ENCODE measurements around the gene TBC1D3I. TPM values are rescaled to one million over a fixed set of nuclear protein-coding genes. Genes with fewer than 3 reads are reported as not detected.
"Not testable (repeated sequence)": the region's sequence is repeated elsewhere in the genome, so short reads cannot be mapped to it uniquely, and the experiment has no call there.

Gene TBC1D3I
- total RNA-seq, 1 donor from 2014 or later: 4.4 TPM

GRCh38 chr17:36215406-36216308 lies 48.7 kb downstream of the TBC1D3I start:
- H3K27me3 Mint-ChIP-seq; ATAC-seq (ENCODE audit: low read depth); H3K9me3 Mint-ChIP-seq; H3K27ac Mint-ChIP-seq; CTCF ChIA-PET; intact Hi-C loops (cut with micrococcal nuclease); H3K36me3 Mint-ChIP-seq (ENCODE audit: low read depth); DNase-seq; H3K4me3 Mint-ChIP-seq: not testable (repeated sequence)
- POLR2A ChIA-PET: interaction anchor here (0.5 kb wide), 1 partner anchor 244 kb away, joined by 4 read pairs; no protein-coding TSS in a partner anchor
- H3K4me1 Mint-ChIP-seq: peaks cover 15% of the 10 kb centered on the region

GRCh38 chr17:36214918-36215317 lies 49.5 kb downstream of the TBC1D3I start:
- Mint-ChIP-seq H3K4me1 (peaks cover 23% of the 10 kb centered on the region), H3K4me3 (no peak overlapping the region), H3K27me3 (no peaks in the 10 kb centered on the region), H3K9me3 (no peaks in the 10 kb centered on the region), H3K36me3 (ENCODE audit: low read depth) (no peaks in the 10 kb centered on the region), H3K27ac (no peak overlapping the region)
- ChIA-PET POLR2A (interaction anchor here (0.5 kb wide), 1 partner anchor 244 kb away, joined by 4 read pairs; no protein-coding TSS in a partner anchor), CTCF (no interaction called here)
- DNase-seq: no peak
- intact Hi-C loops (cut with micrococcal nuclease): no loop called here
- no peak for TF ChIP-seq CTCF (IDR thresholded peaks at IDR 0.05)
- ATAC-seq (ENCODE audit: low read depth): no peak

GRCh38 chr17:36213695-36214094 lies 50.7 kb downstream of the TBC1D3I start:
- ChIA-PET CTCF (no interaction called here), POLR2A (no interaction called here)
- TF ChIP-seq CTCF (IDR thresholded peaks at IDR 0.05): no peak
- Mint-ChIP-seq H3K27ac (no peak overlapping the region), H3K4me3 (no peak overlapping the region), H3K4me1 (peaks cover 28% of the 10 kb centered on the region), H3K9me3 (no peaks in the 10 kb centered on the region), H3K27me3 (no peaks in the 10 kb centered on the region), H3K36me3 (ENCODE audit: low read depth) (no peaks in the 10 kb centered on the region)
- ATAC-seq (ENCODE audit: low read depth): no peak
- DNase-seq: no peak
- intact Hi-C loops (cut with micrococcal nuclease): no loop called here

- no peaks in the 10 kb centered on the region for H3K27me3 Mint-ChIP-seq
- peaks cover 28% of the 10 kb centered on the region for H3K4me1 Mint-ChIP-seq
- no peak for TF ChIP-seq CTCF (IDR thresholded peaks at IDR 0.05)
- no peak overlapping the region for H3K4me3 Mint-ChIP-seq
- H3K9me3 Mint-ChIP-seq: no peaks in the 10 kb centered on the region
- POLR2A ChIA-PET: no interaction called here
- ATAC-seq (ENCODE audit: low read depth): no peak
- H3K36me3 Mint-ChIP-seq (ENCODE audit: low read depth): no peaks in the 10 kb centered on the region
- CTCF ChIA-PET: no interaction called here
- DNase-seq: no peak
- intact Hi-C loops (cut with micrococcal nuclease): no loop called here
- H3K27ac Mint-ChIP-seq: no peak overlapping the region
Observed at GRCh38 chr17:36212966-36213365, 51.4 kb downstream of the TBC1D3I start.

GRCh38 chr17:36212272-36212605 lies 52.1 kb downstream of the TBC1D3I start:
- CTCF ChIA-PET: no interaction called here

GRCh38 chr17:36211484-36212271 lies 52.7 kb downstream of the TBC1D3I start:
- DNase-seq; H3K27me3 Mint-ChIP-seq; H3K36me3 Mint-ChIP-seq (ENCODE audit: low read depth); CTCF ChIA-PET; H3K9me3 Mint-ChIP-seq; ATAC-seq (ENCODE audit: low read depth): not testable (repeated sequence)
- H3K4me1 Mint-ChIP-seq: peaks cover 38% of the 10 kb centered on the region
- POLR2A ChIA-PET: interaction anchor here (2.8 kb wide), 1 partner anchor 15 kb away, joined by 9 read pairs; the partner anchor contains the start of genes CCL3L1 and CCL3L3
- intact Hi-C loops (cut with micrococcal nuclease): loop anchor here (2.0 kb wide), 1 partner anchor 15 kb away; the partner anchor contains the start of genes CCL3L1 and CCL3L3
- peak overlapping the region; percentile 30 for H3K27ac Mint-ChIP-seq
- peak overlapping the region; percentile 46 for H3K4me3 Mint-ChIP-seq

More at GRCh38 chr17:36212272-36212605, 52.1 kb downstream of the TBC1D3I start:
- Mint-ChIP-seq H3K27me3 (peaks cover 2% of the 10 kb centered on the region), H3K9me3 (no peaks in the 10 kb centered on the region), H3K4me3 (no peak overlapping the region), H3K36me3 (ENCODE audit: low read depth) (no peaks in the 10 kb centered on the region), H3K27ac (no peak overlapping the region), H3K4me1 (peaks cover 32% of the 10 kb centered on the region)
- DNase-seq: no peak
- TF ChIP-seq CTCF (IDR thresholded peaks at IDR 0.05): no peak
- intact Hi-C loops (cut with micrococcal nuclease): no loop called here
- no peak for ATAC-seq (ENCODE audit: low read depth)
- POLR2A ChIA-PET: no interaction called here

GRCh38 chr17:36210439-36211211 lies 53.7 kb downstream of the TBC1D3I start, which contains the start of gene CCL4L2:
CCL4L2 (plus strand) TSS chr17:36211063.
- ChIA-PET CTCF (interaction anchor here (0.6 kb wide), 1 partner anchor 1147 kb away, joined by 3 read pairs; the partner anchor contains the start of gene RFFL), POLR2A (interaction anchor here (0.6 to 2.8 kb wide), 3 partner anchors 14 to 120 kb away, joined by 4 to 12 read pairs (median 9); partner anchors contain the start of genes CCL3, CCL3L1 and CCL3L3)
- H3K27me3 Mint-ChIP-seq; H3K36me3 Mint-ChIP-seq (ENCODE audit: low read depth); H3K9me3 Mint-ChIP-seq: not testable (repeated sequence)
- intact Hi-C loops (cut with micrococcal nuclease): loop anchor here (2.0 kb wide), 1 partner anchor 14 kb away; the partner anchor contains the start of genes CCL3L1 and CCL3L3
- ATAC-seq (ENCODE audit: low read depth) (peak; percentile 87), DNase-seq (peak; percentile 20)
- peaks cover 43% of the 10 kb centered on the region for H3K4me1 Mint-ChIP-seq
- H3K4me3 Mint-ChIP-seq: peak within 1 kb of the TSS; percentile 62
- H3K27ac Mint-ChIP-seq: peak within 1 kb of the TSS; percentile 65
